OCI-LY1 (cell line): ENCODE data around the gene TRAK1.

Source experiments
- H2AFZ ChIP-seq: fragments of 200-600 bp; sonication (generic), shearing (Covaris generic); 2 replicates; pipeline ENCODE4 v1.6.0; 2014; ENCODE audit warnings: antibody characterized with exemption, mild to moderate bottlenecking, low read length
- H3F3A ChIP-seq: fragments of 200-600 bp; sonication (generic), shearing (Covaris generic); 2 replicates; pipeline ENCODE4 v1.6.0; 2014; ENCODE audit warnings: mild to moderate bottlenecking, antibody characterized with exemption, low read length, moderate library complexity; ENCODE audit not compliant: insufficient read depth
- H3K27ac ChIP-seq: fragments of 200-600 bp; sonication (generic); 2 replicates; pipeline ENCODE4 v1.5.1; 2014; ENCODE audit warnings: low read length, mixed run types, mild to moderate bottlenecking, low read depth; ENCODE audit not compliant: poor library complexity, severe bottlenecking
- H3K27me3 ChIP-seq: fragments of 200-600 bp; sonication (generic); 2 replicates; pipeline ENCODE4 v1.6.0; 2014; ENCODE audit warnings: antibody characterized with exemption, mild to moderate bottlenecking, low read length, moderate library complexity; ENCODE audit not compliant: insufficient read depth
- H3K36me3 ChIP-seq: fragments of 200-600 bp; sonication (generic); 2 replicates; pipeline ENCODE4 v1.6.1; 2014; ENCODE audit warnings: mild to moderate bottlenecking, antibody characterized with exemption, low read length, moderate library complexity, mixed read lengths; ENCODE audit not compliant: insufficient read depth
- H3K4me1 ChIP-seq: fragments of 200-600 bp; sonication (generic); 2 replicates; pipeline ENCODE4 v1.5.1; 2014; ENCODE audit warnings: mild to moderate bottlenecking, low read length, moderate library complexity; ENCODE audit not compliant: insufficient read depth, severe bottlenecking
- H3K4me2 ChIP-seq: fragments of 200-600 bp; sonication (generic), shearing (Covaris generic); 2 replicates; pipeline ENCODE4 v1.6.1; 2014; ENCODE audit warnings: low read length
- H3K4me3 ChIP-seq: fragments of 200-600 bp; sonication (generic); 2 replicates; pipeline ENCODE4 v1.5.1; 2014; ENCODE audit warnings: low read length, low read depth, mild to moderate bottlenecking, mixed read lengths; ENCODE audit not compliant: poor library complexity, severe bottlenecking
- H3K79me2 ChIP-seq: fragments of 200-600 bp; shearing (Covaris generic); 2 replicates; pipeline ENCODE4 v1.6.1; 2016; ENCODE audit warnings: mixed run types, low read length, mixed read lengths; ENCODE audit not compliant: insufficient read depth
- H3K9ac ChIP-seq: fragments of 200-600 bp; sonication (generic), shearing (Covaris generic); 2 replicates; pipeline ENCODE4 v1.6.1; 2014; ENCODE audit warnings: mild to moderate bottlenecking, low read length, mixed read lengths
- H3K9me2 ChIP-seq: fragments of 200-600 bp; sonication (generic), shearing (Covaris generic); 2 replicates; pipeline ENCODE4 v1.6.1; 2014; ENCODE audit warnings: low read depth, mild to moderate bottlenecking, low read length, mixed read lengths
- H3K9me3 ChIP-seq: fragments of 200-600 bp; shearing (Covaris generic); 2 replicates; pipeline ENCODE4 v1.6.1; 2014; ENCODE audit warnings: low read length, mixed read lengths
- H4K20me1 ChIP-seq: fragments of 200-600 bp; sonication (generic), shearing (Covaris generic); 2 replicates; pipeline ENCODE4 v1.6.0; 2016; ENCODE audit warnings: mild to moderate bottlenecking, low read length; ENCODE audit not compliant: insufficient read depth
- EZH2 ChIP-seq: fragments of 200-600 bp; sonication (generic), shearing (Covaris generic); IDR thresholded peaks from 2 replicates; pipeline ENCODE4 v1.8.0; 2017; ENCODE audit warnings: borderline replicate concordance, mixed run types, mild to moderate bottlenecking, antibody characterized with exemption, low read length, moderate library complexity, mixed read lengths
- TF ChIP-seq, protein P1 (sequence below): fragments of 200-600 bp; sonication (generic), shearing (Covaris generic); IDR thresholded peaks from 2 replicates; pipeline ENCODE4 v1.5.1; 2017; ENCODE audit warnings: mild to moderate bottlenecking, antibody characterized with exemption, low read length, moderate library complexity, mixed read lengths

Gene TRAK1

GRCh38 chr3:42250761-42251160, 159.6 kb downstream of the TRAK1 start:
- no peak overlapping the region for H2AFZ ChIP-seq
- no peaks in the 10 kb centered on the region for H3F3A ChIP-seq
- no peaks in the 10 kb centered on the region for H3K27me3 ChIP-seq
- H3K9me3 ChIP-seq: no peaks in the 10 kb centered on the region
- H3K9ac ChIP-seq: no peak overlapping the region
- no peaks in the 10 kb centered on the region for H4K20me1 ChIP-seq
- TF ChIP-seq, protein P1, sequence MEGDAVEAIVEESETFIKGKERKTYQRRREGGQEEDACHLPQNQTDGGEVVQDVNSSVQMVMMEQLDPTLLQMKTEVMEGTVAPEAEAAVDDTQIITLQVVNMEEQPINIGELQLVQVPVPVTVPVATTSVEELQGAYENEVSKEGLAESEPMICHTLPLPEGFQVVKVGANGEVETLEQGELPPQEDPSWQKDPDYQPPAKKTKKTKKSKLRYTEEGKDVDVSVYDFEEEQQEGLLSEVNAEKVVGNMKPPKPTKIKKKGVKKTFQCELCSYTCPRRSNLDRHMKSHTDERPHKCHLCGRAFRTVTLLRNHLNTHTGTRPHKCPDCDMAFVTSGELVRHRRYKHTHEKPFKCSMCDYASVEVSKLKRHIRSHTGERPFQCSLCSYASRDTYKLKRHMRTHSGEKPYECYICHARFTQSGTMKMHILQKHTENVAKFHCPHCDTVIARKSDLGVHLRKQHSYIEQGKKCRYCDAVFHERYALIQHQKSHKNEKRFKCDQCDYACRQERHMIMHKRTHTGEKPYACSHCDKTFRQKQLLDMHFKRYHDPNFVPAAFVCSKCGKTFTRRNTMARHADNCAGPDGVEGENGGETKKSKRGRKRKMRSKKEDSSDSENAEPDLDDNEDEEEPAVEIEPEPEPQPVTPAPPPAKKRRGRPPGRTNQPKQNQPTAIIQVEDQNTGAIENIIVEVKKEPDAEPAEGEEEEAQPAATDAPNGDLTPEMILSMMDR: no peak
- no peak for TF ChIP-seq EZH2
- no peaks in the 10 kb centered on the region for H3K36me3 ChIP-seq
- no peak overlapping the region for H3K27ac ChIP-seq
- H3K9me2 ChIP-seq: no peaks in the 10 kb centered on the region
- no peaks in the 10 kb centered on the region for H3K4me1 ChIP-seq
- no peak overlapping the region for H3K4me3 ChIP-seq
- no peak overlapping the region for H3K4me2 ChIP-seq
- H3K79me2 ChIP-seq: no peaks in the 10 kb centered on the region

- Histone ChIP-seq H2AFZ (no peak overlapping the region), H4K20me1 (no peaks in the 10 kb centered on the region)
- TF ChIP-seq EZH2: no peak
- TF ChIP-seq, protein P1: no peak
Measured at GRCh38 chr3:42254566-42254965, 163.4 kb downstream of the TRAK1 start.

DNA sequence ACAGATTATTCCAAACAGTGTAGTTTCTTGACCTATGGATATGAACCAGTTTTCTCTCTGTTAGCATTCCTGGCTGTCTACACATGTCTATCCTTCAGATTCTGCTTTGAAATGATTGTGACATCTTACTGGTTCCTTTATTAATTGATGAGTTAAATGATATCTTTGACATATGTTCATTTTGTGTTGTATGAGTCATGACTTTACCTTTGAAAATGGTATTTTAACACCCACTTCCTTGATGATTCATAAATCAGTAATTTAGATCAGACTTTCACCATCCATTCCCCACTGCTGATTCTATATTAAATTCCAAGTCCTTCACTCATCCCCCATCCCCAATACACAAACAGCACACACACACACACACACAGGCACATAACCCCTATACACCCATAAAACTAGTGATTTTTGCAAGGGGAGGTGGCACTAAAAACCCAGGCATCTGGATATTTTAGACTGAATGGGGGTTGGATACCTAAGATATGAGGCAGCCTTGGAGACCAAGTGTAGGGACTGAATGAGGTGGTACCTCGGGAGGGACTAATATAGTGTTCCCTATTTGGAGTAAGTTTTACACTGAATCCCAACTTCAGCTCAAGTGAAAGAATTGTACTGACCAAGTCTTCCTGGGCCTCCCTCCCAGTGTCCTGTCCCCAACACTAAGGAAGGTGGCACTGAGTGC, 165.1 kb downstream of the TRAK1 start:
- Histone ChIP-seq H4K20me1 (no peaks in the 10 kb centered on the region), H3K9ac (no peak overlapping the region), H3K27me3 (no peaks in the 10 kb centered on the region), H3K9me2 (no peaks in the 10 kb centered on the region), H3K4me1 (no peaks in the 10 kb centered on the region), H3F3A (no peaks in the 10 kb centered on the region), H2AFZ (no peak overlapping the region), H3K36me3 (no peaks in the 10 kb centered on the region), H3K4me2 (no peak overlapping the region), H3K9me3 (no peaks in the 10 kb centered on the region), H3K27ac (no peak overlapping the region), H3K79me2 (no peaks in the 10 kb centered on the region), H3K4me3 (no peak overlapping the region)
- TF ChIP-seq EZH2: no peak
- TF ChIP-seq, protein P1: no peak

More at GRCh38 chr3:42254566-42254965, 163.4 kb downstream of the TRAK1 start:
- Histone ChIP-seq H3K4me1 (no peaks in the 10 kb centered on the region), H3K79me2 (no peaks in the 10 kb centered on the region), H3K27me3 (no peaks in the 10 kb centered on the region), H3K27ac (no peak overlapping the region), H3K9me3 (no peaks in the 10 kb centered on the region), H3K4me3 (no peak overlapping the region), H3K36me3 (no peaks in the 10 kb centered on the region), H3F3A (no peaks in the 10 kb centered on the region), H3K9ac (no peak overlapping the region), H3K9me2 (no peaks in the 10 kb centered on the region), H3K4me2 (no peak overlapping the region)
